KMS-11 (cell line): ENCODE measurements around the gene CAMTA1.

Source experiments
- H2AFZ ChIP-seq: fragments of 200-600 bp; sonication (generic); 2 replicates; pipeline ENCODE4 v1.6.1; 2016; ENCODE audit warnings: antibody characterized with exemption, mixed run types, low read depth
- H3K27ac ChIP-seq: fragments of 200-600 bp; sonication (generic); 2 replicates; pipeline ENCODE4 v1.6.1; 2016; ENCODE audit warnings: mild to moderate bottlenecking, mixed run types
- H3K27me3 ChIP-seq: fragments of 200-600 bp; sonication (generic); 2 replicates; pipeline ENCODE4 v1.6.1; 2017; ENCODE audit warnings: mild to moderate bottlenecking, low read depth, mixed run types, moderate library complexity; ENCODE audit not compliant: insufficient read depth
- H3K36me3 ChIP-seq: fragments of 200-600 bp; sonication (generic); 2 replicates; pipeline ENCODE4 v1.6.1; 2017; ENCODE audit warnings: mild to moderate bottlenecking, mixed run types; ENCODE audit not compliant: insufficient read depth
- H3K4me1 ChIP-seq: fragments of 200-600 bp; sonication (generic); 2 replicates; pipeline ENCODE4 v1.6.1; 2016; ENCODE audit warnings: mild to moderate bottlenecking, low read depth, mixed run types; ENCODE audit not compliant: poor library complexity, severe bottlenecking
- H3K4me2 ChIP-seq: fragments of 200-600 bp; sonication (generic); 2 replicates; pipeline ENCODE4 v1.7.0; 2016; ENCODE audit warnings: mild to moderate bottlenecking, mixed run types
- H3K4me3 ChIP-seq: fragments of 200-600 bp; sonication (generic); IDR thresholded peaks from 2 replicates; pipeline ENCODE4 v1.6.1; 2017; ENCODE audit warnings: low read depth, low read length, mixed read lengths; ENCODE audit not compliant: insufficient read depth
- H3K79me2 ChIP-seq: fragments of 200-600 bp; sonication (generic); 2 replicates; pipeline ENCODE4 v1.6.1; 2016; ENCODE audit warnings: low read depth, mixed run types; ENCODE audit not compliant: insufficient read depth
- H3K9ac ChIP-seq: fragments of 200-600 bp; sonication (generic); 2 replicates; pipeline ENCODE4 v1.6.1; 2016; ENCODE audit warnings: mild to moderate bottlenecking, mixed run types
- H4K20me1 ChIP-seq: fragments of 200-600 bp; sonication (generic); 2 replicates; pipeline ENCODE4 v1.6.1; 2016; ENCODE audit warnings: mild to moderate bottlenecking, mixed run types; ENCODE audit not compliant: insufficient read depth
- CTCF ChIP-seq: fragments of 200-600 bp; sonication (generic); conservative IDR thresholded peaks from 2 replicates; pipeline ENCODE4 v1.6.1; 2017; ENCODE audit warnings: low read depth, mild to moderate bottlenecking, antibody characterized with exemption, low read length, moderate library complexity, mixed read lengths

CAMTA1 gene

GRCh38 chr1:6924891-6925290, 139.6 kb downstream of the CAMTA1 start:
- no peak for TF ChIP-seq CTCF

GRCh38 chr1:6927626-6928025, 142.4 kb downstream of the CAMTA1 start:
- Histone ChIP-seq H3K79me2 (no peaks in the 10 kb centered on the region), H3K4me3 (no peak overlapping the region), H2AFZ (no peak overlapping the region), H3K9ac (no peak overlapping the region), H3K4me1 (peaks cover 59% of the 10 kb centered on the region), H3K4me2 (peak overlapping the region; percentile 44; the same call in 1 of the 2 replicates), H3K27ac (no peak overlapping the region), H4K20me1 (no peaks in the 10 kb centered on the region), H3K27me3 (no peaks in the 10 kb centered on the region), H3K36me3 (no peaks in the 10 kb centered on the region)
- TF ChIP-seq CTCF: no peak

More at GRCh38 chr1:6924891-6925290, 139.6 kb downstream of the CAMTA1 start:
- Histone ChIP-seq H3K79me2 (no peaks in the 10 kb centered on the region), H4K20me1 (no peaks in the 10 kb centered on the region), H3K4me2 (peak overlapping the region; percentile 88; the same call in 1 of the 2 replicates), H3K4me1 (peaks cover 87% of the 10 kb centered on the region), H3K36me3 (no peaks in the 10 kb centered on the region), H3K27ac (peak overlapping the region; percentile 99; the same call in 1 of the 2 replicates), H3K27me3 (no peaks in the 10 kb centered on the region), H3K9ac (no peak overlapping the region), H2AFZ (no peak overlapping the region), H3K4me3 (no peak overlapping the region)

- Histone ChIP-seq H3K27ac (no peak overlapping the region), H4K20me1 (no peaks in the 10 kb centered on the region), H3K4me3 (no peak overlapping the region), H3K27me3 (no peaks in the 10 kb centered on the region), H3K4me2 (peak overlapping the region; percentile 44; the same call in 1 of the 2 replicates), H3K79me2 (no peaks in the 10 kb centered on the region), H2AFZ (no peak overlapping the region), H3K36me3 (no peaks in the 10 kb centered on the region), H3K9ac (no peak overlapping the region), H3K4me1 (peaks cover 53% of the 10 kb centered on the region)
- no peak for TF ChIP-seq CTCF
Observed at GRCh38 chr1:6928106-6928885, 143.0 kb downstream of the CAMTA1 start.

- H3K9ac ChIP-seq: no peak overlapping the region
- no peak overlapping the region for H3K4me2 ChIP-seq
- no peaks in the 10 kb centered on the region for H3K36me3 ChIP-seq
- no peak overlapping the region for H2AFZ ChIP-seq
- no peaks in the 10 kb centered on the region for H3K79me2 ChIP-seq
- H3K27ac ChIP-seq: no peak overlapping the region
- H3K4me1 ChIP-seq: peaks cover 27% of the 10 kb centered on the region
- H3K27me3 ChIP-seq: no peaks in the 10 kb centered on the region
- no peak for TF ChIP-seq CTCF
- no peak overlapping the region for H3K4me3 ChIP-seq
- H4K20me1 ChIP-seq: no peaks in the 10 kb centered on the region
Observed at GRCh38 chr1:6930732-6931300, 145.6 kb downstream of the CAMTA1 start.
